ENCODE measurements around the gene INAFM2. TPM values are rescaled to one million over a fixed set of nuclear protein-coding genes. Genes with fewer than 3 reads are reported as not detected.

Gene INAFM2
- total and polyA plus RNA-seq, 9 of the 15 experiments (the other 6 are each of a cell fraction or from before 2014, with no cell fraction given): 11.8 to 43.1 (median 27.2) TPM

- TF ChIP-seq BHLHE40 (IDR thresholded peaks at IDR 0.05; ENCODE audit: low read length): peak; percentile 40; the same call in 1 of the 2 replicates
- peak; percentile 62 for TF ChIP-seq MTA2 (IDR thresholded peaks at IDR 0.05; ENCODE audit: low read depth)
- no peak for TF ChIP-seq ASH1L (IDR thresholded peaks at IDR 0.05; ENCODE audit: borderline replicate concordance, low read depth, partially characterized antibody)
- no peak for TF ChIP-seq GTF3C2 (IDR thresholded peaks at IDR 0.05; ENCODE audit: borderline replicate concordance, extremely low read depth, insufficient read length)
- no peak for TF ChIP-seq ZBTB17 (CRISPR knock-in tag; IDR thresholded peaks at IDR 0.05)
- no peak for TF ChIP-seq SIX5 (IDR thresholded peaks at IDR 0.05; ENCODE audit: borderline replicate concordance in 1 of 2, insufficient read depth in 1 of 2, low read depth in 1 of 2, low read length in 2 of 2)
- TF ChIP-seq ZNF165 (CRISPR knock-in tag; IDR thresholded peaks at IDR 0.05; ENCODE audit: borderline replicate concordance): no peak
- no peak for TF ChIP-seq DIDO1 (tag; IDR thresholded peaks at IDR 0.05; ENCODE audit: low read depth)
- TF ChIP-seq ZNF217 (CRISPR knock-in tag; IDR thresholded peaks at IDR 0.05): no peak
- TF ChIP-seq GTF2A2 (tag; IDR thresholded peaks at IDR 0.05): no peak
- TF ChIP-seq ZNF584 (CRISPR knock-in tag; IDR thresholded peaks at IDR 0.05; ENCODE audit: low read depth): 0 out of 2 replicates have a peak, but pooled peaks have one; percentile 13
- no peak for TF ChIP-seq HNRNPUL1 (IDR thresholded peaks at IDR 0.05; ENCODE audit: low read length)
- no peak for TF ChIP-seq SIN3A (IDR thresholded peaks at IDR 0.05; ENCODE audit: borderline replicate concordance in 2 of 2, control insufficient read depth in 1 of 2, low read depth in 2 of 2, low read length in 2 of 2)
- no peak for TF ChIP-seq ESRRB (CRISPR knock-in tag; IDR thresholded peaks at IDR 0.05; ENCODE audit: borderline replicate concordance)
- no peak for TF ChIP-seq CBX1 (IDR thresholded peaks at IDR 0.05; ENCODE audit: low read depth)
- no peak for TF ChIP-seq THRAP3 (IDR thresholded peaks at IDR 0.05; ENCODE audit: borderline replicate concordance)
- TF ChIP-seq FOXJ3 (CRISPR knock-in tag; IDR thresholded peaks at IDR 0.05): no peak
- no peak for TF ChIP-seq ZSCAN32 (CRISPR knock-in tag; IDR thresholded peaks at IDR 0.05)
- TF ChIP-seq ZNF77 (CRISPR knock-in tag; IDR thresholded peaks at IDR 0.05): no peak
- no peak for TF ChIP-seq HNRNPK (IDR thresholded peaks at IDR 0.05; ENCODE audit: low read depth, low read length, poor library complexity, severe bottlenecking)
- no peak for TF ChIP-seq SIN3B (IDR thresholded peaks at IDR 0.05; ENCODE audit: low read depth)
- no peak for TF ChIP-seq BRD4 (IDR thresholded peaks at IDR 0.05)
- no peak for TF ChIP-seq TCF15 (CRISPR knock-in tag; IDR thresholded peaks at IDR 0.05)
- peak in 1 of 2 experiments; percentile 34; a peak in 1 of 3 replicates for TF ChIP-seq CBX3 (IDR thresholded peaks at IDR 0.05; ENCODE audit: borderline replicate concordance in 1 of 2, low read length in 2 of 2)
- TF ChIP-seq CREB3L1 (IDR thresholded peaks at IDR 0.05; ENCODE audit: borderline replicate concordance, low read depth): no peak
Observed at GRCh38 chr15:40330368-40330836, 6.9 kb downstream of the INAFM2 start (continued).

Measured in K562 (cell line).